Fibroblast of mammary gland (primary cell): Measurements from ENCODE around the gene ALS2CL.

ENCODE experiments used
- DNase-seq: peaks from one replicate; pipeline ENCODE4 v3.0.0-alpha.2; 2010; ENCODE audit warnings: low read depth
- H3K4me3 ChIP-seq: 2 replicates; pipeline ENCODE4 v1.5.1; 2011; ENCODE audit warnings: low read depth, mild to moderate bottlenecking, low read length, moderate library complexity; ENCODE audit not compliant: control insufficient read depth
- TF ChIP-seq, protein P1 (sequence below): conservative IDR thresholded peaks from 2 replicates; pipeline ENCODE4 v1.5.1; 2011; ENCODE audit warnings: low read depth, low read length, inconsistent platforms; ENCODE audit not compliant: control insufficient read depth, insufficient read depth

Gene ALS2CL

DNA sequence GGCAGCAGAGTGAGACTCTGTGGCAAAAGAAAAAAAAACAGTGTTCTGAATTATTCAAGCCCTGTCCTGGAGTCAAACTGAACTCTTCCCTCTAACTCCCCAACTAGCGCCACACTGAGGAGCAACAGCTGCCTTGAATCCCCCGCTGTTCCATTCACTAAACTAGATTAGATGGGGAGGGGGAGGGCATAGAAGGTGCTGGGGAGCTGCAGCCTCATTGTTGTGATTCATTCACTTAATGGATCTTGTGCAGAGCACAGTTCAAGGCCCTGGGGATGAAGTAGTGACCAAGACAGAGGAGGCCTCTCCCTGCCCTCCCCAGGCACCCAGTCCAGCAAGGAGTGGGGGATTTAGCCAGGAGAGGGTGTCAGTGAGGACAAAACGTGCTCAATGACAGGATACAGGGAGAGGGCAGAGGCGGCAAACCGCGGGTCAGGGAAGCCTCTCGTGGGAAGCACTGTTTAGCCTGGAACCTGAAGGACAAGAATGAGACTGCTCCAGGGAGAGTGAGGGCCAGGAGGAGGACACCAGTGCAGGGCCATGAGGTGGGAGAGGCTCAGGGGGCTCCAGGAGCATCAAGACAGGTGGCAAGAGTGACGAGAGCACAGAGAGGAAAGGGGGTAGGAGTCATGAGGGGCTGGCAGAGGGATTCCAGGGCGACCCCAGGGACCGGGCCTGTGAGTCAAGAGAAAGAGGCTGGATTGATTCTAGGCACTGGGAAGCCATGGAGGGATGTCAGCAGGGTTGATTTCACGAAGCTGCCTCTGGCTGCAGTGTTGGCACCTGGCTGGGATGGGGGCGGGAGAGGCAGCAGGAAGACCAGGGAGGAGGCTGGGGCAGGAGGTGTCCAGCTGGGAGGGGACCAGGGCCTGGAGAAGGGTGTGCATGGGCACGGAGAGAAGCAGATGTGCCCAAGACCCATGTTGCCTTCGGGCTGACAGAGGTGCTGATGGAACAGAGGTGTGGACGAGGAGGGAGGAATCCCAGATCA lies 31.4 kb downstream of the ALS2CL start:
- DNase-seq, result no peak
- TF ChIP-seq, protein P1, sequence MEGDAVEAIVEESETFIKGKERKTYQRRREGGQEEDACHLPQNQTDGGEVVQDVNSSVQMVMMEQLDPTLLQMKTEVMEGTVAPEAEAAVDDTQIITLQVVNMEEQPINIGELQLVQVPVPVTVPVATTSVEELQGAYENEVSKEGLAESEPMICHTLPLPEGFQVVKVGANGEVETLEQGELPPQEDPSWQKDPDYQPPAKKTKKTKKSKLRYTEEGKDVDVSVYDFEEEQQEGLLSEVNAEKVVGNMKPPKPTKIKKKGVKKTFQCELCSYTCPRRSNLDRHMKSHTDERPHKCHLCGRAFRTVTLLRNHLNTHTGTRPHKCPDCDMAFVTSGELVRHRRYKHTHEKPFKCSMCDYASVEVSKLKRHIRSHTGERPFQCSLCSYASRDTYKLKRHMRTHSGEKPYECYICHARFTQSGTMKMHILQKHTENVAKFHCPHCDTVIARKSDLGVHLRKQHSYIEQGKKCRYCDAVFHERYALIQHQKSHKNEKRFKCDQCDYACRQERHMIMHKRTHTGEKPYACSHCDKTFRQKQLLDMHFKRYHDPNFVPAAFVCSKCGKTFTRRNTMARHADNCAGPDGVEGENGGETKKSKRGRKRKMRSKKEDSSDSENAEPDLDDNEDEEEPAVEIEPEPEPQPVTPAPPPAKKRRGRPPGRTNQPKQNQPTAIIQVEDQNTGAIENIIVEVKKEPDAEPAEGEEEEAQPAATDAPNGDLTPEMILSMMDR, result no peak
- H3K4me3 ChIP-seq, result no peak overlapping the region

DNA sequence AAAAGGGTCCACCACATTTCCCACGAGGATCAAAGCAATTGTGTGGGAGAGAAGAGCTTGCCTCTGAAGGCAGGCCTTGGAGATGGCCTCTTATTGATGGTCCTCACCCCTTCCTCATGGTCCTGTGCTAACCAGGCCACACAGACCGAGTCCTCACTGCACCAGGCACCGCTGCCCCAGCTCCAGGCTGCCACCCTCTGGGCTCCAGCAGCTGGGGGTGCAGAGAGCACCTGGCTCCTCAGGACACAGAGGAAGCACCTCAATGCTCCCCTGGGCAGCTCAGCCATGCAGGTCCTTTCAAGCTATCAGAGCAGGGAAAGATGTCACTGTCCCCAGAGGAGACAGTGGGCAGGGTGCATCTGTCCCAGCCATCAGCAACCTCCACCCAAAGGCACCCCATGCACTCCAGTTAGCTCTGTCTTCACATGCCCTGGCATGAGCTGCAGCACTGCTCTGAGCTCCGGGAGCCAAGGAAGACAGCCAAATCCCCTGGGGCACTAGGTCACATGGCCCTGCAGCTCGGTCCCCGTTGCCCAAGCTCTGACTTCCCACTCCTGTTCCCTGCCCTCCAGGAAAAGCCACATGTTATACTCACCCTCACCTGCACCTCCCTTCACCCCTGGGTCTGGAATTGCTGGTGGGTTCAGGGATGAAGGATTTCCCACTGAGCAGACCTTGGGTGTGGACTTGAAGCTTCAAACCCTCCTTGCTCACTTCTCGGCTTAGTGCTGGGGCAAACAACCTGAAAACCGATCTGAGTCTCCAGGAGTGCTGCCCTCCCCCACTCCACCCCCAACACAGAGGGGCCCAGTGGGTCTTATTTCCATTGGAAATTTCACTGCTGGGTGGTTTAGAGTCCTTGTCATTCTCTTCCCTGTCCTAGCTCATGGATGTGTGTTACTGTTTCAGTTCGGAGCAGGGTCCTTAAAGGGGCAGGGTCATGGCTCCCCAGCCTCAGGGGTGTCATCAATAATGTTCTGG lies 32.6 kb downstream of the ALS2CL start:
- no peak for DNase-seq
- no peak overlapping the region for H3K4me3 ChIP-seq
- TF ChIP-seq, protein P1, result no peak

DNA sequence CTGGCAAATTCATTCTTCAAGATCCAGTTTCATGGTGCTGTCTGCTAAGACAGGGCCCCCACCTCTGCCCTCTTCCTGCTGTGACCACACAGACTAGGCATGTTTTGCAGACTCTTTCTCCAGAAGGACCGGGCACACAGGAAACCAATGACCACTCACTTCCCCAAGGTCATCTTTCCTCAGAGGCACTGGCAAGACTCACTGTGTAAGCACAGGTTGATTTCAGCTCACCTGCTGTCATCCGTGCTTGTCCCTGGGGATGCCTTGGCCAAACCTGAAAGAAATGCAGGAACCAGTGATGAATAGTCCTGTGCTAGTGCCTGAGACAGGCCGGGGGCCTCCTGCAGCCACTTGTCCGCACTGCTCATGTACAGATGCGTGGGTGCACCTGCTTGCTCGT lies 33.5 kb downstream of the ALS2CL start:
- H3K4me3 ChIP-seq, result no peak overlapping the region
- TF ChIP-seq, protein P1, result no peak
- no peak for DNase-seq

DNA sequence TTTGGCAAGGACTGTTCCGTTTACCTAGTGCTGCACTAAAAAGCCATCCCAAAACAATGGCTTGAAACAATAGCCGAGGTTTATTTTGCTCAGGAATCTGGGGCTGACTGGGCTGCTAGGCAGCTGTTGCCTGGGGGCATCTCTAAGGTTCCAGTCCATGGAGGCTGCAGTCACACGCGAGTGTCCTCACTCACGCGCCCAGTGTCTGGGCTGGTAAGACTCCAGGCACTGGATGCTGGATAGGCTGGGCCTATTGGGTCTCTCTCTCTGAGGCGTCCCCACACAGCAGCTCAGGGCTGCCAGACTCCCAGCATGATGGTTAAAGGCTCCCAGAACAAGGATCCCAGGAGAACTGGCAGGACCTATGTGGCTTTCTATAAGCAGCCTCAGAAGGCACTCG lies 34.2 kb downstream of the ALS2CL start:
- no peak for DNase-seq
- TF ChIP-seq, protein P1, result no peak
- no peak overlapping the region for H3K4me3 ChIP-seq

DNA sequence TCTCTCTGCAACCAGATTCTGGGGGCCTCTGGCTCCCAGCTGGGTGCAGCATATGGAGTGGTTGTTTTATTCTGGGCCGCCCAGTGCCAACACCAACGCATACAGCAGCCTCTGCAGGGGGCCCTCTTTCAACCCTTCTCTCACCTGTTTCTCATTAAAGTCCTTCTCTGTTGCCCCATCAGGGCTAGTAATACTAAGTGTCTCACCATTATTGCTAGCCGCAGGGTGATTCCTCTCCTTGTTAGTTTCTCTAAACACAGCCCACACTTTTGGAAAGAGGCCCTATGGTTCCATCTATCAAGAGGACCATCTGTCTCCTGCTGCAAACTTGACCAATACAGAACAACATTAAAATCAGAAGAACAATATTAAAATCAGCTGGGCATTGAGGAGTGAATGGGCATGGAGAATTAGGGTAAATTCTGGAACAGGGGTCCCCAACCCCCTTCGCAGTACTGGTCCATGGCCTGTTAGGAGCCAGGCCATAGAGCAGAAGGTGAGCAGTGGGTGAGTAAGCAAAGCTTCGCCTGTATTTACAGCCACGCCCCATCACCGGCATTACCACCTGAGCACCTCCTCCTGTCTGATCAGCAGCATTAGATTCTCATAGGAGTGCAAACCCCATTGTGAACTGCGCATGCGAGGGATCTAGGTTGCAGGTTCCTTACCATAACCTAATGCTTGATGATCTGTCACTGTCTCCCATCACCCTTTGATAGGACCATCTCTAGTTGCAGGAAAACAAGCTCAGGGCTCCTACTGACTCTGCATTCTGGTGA lies 36.5 kb downstream of the ALS2CL start:
- TF ChIP-seq, protein P1, result no peak
- H3K4me3 ChIP-seq, result no peak overlapping the region
- DNase-seq, result peak; percentile 64

DNA sequence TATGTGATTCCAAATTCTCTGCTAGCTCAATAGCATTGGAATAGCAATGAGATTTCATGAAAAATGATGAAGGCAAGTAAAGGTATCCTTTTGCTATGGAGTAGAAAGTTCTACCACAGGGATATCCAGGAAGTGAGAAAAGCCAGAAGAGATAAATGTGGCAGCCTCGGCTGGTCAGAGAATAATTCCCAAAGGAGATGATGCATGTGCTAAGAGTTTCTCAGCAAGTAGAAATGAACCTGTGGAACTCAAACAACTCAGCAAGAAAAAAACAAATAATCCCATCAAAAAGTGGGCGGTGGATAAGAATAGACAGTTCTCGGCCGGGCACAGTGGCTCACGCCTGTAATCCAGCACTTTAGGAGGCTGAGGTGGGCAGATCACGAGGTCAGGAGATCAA lies 38.2 kb downstream of the ALS2CL start:
- no peak overlapping the region for H3K4me3 ChIP-seq
- TF ChIP-seq, protein P1, result no peak
- DNase-seq, result peak; percentile 38
